ENCODE data around the gene JTB. TPM values are rescaled to one million over a fixed set of nuclear protein-coding genes. Genes with fewer than 3 reads are reported as not detected.
A peak's percentile ranks its signal among the peaks of the same experiment; 100 is the strongest.

JTB gene
- polyA plus RNA-seq, 3 donors = 150 to 391 (median 312) TPM

DNA sequence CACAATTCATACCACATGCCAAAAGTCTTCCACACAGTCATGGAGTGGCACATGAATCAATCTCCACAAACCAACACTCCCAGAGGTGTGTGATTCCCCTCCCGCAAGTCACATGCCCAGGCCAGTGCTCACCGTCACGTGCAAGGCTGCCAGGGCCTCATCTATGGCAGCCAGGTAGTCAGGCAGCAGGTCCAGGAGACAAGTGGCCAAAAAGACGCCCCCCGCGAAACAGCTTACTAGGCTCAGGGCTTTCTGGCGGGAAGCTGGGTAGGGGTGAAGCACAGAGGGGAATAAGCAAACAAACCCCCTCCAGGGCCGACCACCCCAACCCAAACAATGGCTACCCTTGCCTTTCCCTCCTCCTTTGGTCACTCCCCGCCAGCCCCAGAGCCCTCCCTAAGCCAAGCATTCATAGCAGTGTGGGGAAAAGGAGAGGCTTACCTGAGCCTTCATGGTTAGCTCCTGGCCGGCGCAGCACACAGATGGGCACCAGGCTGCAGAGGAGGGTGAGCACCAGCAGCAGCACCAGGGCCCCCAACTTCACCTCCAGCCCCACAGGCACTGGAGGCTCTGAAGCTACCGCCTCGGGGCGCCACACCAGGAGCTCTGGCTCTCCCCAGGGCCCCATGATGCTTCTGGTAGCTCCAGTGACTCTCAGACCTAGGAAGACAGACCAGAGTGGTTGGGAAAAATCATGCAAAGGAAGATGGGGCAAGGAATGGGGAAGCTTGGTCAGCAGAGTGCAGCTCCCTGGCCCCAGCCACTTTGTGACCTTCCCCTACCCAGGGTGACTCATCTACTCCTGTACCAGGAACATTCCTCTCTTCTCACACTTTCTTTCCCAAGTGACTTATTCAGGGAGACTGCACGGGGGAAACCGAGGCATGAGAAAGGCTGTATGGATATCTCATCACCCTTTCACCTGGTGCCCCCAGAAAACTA lies 15.1 kb downstream of the JTB start:
- Mint-ChIP-seq H3K4me3 (peak overlapping the region; percentile 79 to 91), H3K36me3 (peaks cover 17 to 31% of the 10 kb centered on the region in 2 donors), H3K4me1 (peaks cover 65% of the 10 kb centered on the region), H3K9me3 (peaks cover 0 to 4% (median 0%) of the 10 kb centered on the region in 7 donors), H3K27ac (peak overlapping the region; percentile 89 to 98 (median 94)), H3K27me3 (ENCODE audit: low read depth in 3 of 3) (no peaks in the 10 kb centered on the region)
- 61% methylated on average over 5 of the region's 16 CpGs for WGBS (ENCODE audit: insufficient coverage)
- TF ChIP-seq, protein P1, sequence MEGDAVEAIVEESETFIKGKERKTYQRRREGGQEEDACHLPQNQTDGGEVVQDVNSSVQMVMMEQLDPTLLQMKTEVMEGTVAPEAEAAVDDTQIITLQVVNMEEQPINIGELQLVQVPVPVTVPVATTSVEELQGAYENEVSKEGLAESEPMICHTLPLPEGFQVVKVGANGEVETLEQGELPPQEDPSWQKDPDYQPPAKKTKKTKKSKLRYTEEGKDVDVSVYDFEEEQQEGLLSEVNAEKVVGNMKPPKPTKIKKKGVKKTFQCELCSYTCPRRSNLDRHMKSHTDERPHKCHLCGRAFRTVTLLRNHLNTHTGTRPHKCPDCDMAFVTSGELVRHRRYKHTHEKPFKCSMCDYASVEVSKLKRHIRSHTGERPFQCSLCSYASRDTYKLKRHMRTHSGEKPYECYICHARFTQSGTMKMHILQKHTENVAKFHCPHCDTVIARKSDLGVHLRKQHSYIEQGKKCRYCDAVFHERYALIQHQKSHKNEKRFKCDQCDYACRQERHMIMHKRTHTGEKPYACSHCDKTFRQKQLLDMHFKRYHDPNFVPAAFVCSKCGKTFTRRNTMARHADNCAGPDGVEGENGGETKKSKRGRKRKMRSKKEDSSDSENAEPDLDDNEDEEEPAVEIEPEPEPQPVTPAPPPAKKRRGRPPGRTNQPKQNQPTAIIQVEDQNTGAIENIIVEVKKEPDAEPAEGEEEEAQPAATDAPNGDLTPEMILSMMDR (IDR thresholded peaks at IDR 0.05) = no peak
- peaks cover 79% of the 10 kb centered on the region for H3K79me2 ChIP-seq (ENCODE audit: insufficient read depth, low read length)
- peak; percentile 65 to 94 (median 91) for DNase-seq
- H3K27ac ChIP-seq (ENCODE audit: low read depth in 1 of 2, low read length in 2 of 2) = peak overlapping the region; percentile 90 to 95
- H3K27me3 ChIP-seq (ENCODE audit: control insufficient read depth in 2 of 2, insufficient read depth in 2 of 2, low read length in 2 of 2) = no peaks in the 10 kb centered on the region
- H3K4me3 ChIP-seq (replicated peaks in 1 of 3; ENCODE audit: low read depth in 2 of 3, low read length in 3 of 3) = peak overlapping the region; percentile 53 to 91 (median 70)
- H3K4me2 ChIP-seq (replicated peaks; ENCODE audit: extremely low read depth, low read length, poor library complexity, severe bottlenecking) = peak overlapping the region; percentile 82
- H2AFZ ChIP-seq (ENCODE audit: insufficient read depth, low read depth, low read length, poor library complexity, severe bottlenecking) = peak overlapping the region; percentile 85
- peaks cover 10 to 27% of the 10 kb centered on the region in 2 donors for H3K36me3 ChIP-seq (replicated peaks in 1 of 2; ENCODE audit: control insufficient read depth in 1 of 2, insufficient read depth in 2 of 2, low read length in 2 of 2)
- intact Hi-C loops (cut with micrococcal nuclease) = loop anchor here in 1 of 2 donors (2.0 to 5.0 kb wide), 2 partner anchors 16 to 170 kb away; partner anchors contain the start of gene DENND4B
- peaks cover 20% of the 10 kb centered on the region for H4K20me1 ChIP-seq (ENCODE audit: insufficient read depth, low read length)
- H3K4me1 ChIP-seq (ENCODE audit: control insufficient read depth in 1 of 2, insufficient read depth in 2 of 2, low read length in 2 of 2) = peaks cover 62 to 77% of the 10 kb centered on the region in 2 donors
- H3K9me3 ChIP-seq (replicated peaks in 1 of 2; ENCODE audit: control insufficient read depth in 1 of 2, insufficient read depth in 1 of 2, low read length in 2 of 2) = no peaks in the 10 kb centered on the region
- peak overlapping the region; percentile 74 for H3K9ac ChIP-seq (ENCODE audit: insufficient read depth, low read length, poor library complexity, severe bottlenecking)

DNA sequence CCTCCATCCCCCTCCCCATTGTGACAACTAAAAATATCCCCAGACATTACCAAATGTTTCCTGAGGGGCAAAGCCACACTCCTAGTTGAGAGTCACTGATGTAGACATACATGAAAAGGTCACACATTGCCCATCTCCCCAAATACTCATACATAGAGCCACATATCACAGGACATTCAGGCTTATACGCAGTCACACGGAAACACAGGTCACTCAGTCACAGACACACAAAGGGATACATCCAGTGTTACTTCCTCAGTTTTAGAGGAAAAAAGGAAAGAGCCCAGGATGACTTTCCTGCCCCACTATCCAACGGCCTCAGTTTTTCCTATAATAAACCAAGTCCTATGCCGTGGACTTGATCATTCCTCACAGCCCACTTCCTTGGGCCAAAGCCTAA lies 16.1 kb downstream of the JTB start:
- 92% methylated on average over 2 of the region's 4 CpGs for WGBS (ENCODE audit: insufficient coverage)
- H3K27me3 ChIP-seq (ENCODE audit: control insufficient read depth in 2 of 2, insufficient read depth in 2 of 2, low read length in 2 of 2) = no peaks in the 10 kb centered on the region
- H3K4me3 Mint-ChIP-seq = peak overlapping the region; percentile 45 to 91
- no peak overlapping the region for H2AFZ ChIP-seq (ENCODE audit: insufficient read depth, low read depth, low read length, poor library complexity, severe bottlenecking)
- peak overlapping the region in 1 of 2 donors; percentile 90 for H3K27ac ChIP-seq (ENCODE audit: low read depth in 1 of 2, low read length in 2 of 2)
- peak overlapping the region in 1 of 3 experiments; percentile 91 for H3K4me3 ChIP-seq (replicated peaks in 1 of 3; ENCODE audit: low read depth in 2 of 3, low read length in 3 of 3)
- H3K36me3 ChIP-seq (replicated peaks in 1 of 2; ENCODE audit: control insufficient read depth in 1 of 2, insufficient read depth in 2 of 2, low read length in 2 of 2) = peaks cover 10 to 27% of the 10 kb centered on the region in 2 donors
- H3K9me3 Mint-ChIP-seq = peaks cover 0 to 4% (median 0%) of the 10 kb centered on the region in 7 donors
- peaks cover 17 to 31% of the 10 kb centered on the region in 2 donors for H3K36me3 Mint-ChIP-seq
- no peaks in the 10 kb centered on the region for H3K27me3 Mint-ChIP-seq (ENCODE audit: low read depth in 3 of 3)
- peak overlapping the region; percentile 82 for H3K4me2 ChIP-seq (replicated peaks; ENCODE audit: extremely low read depth, low read length, poor library complexity, severe bottlenecking)
- intact Hi-C loops (cut with micrococcal nuclease) = loop anchor here in 1 of 2 donors (5.0 kb wide), 1 partner anchor 169 kb away; no protein-coding TSS in a partner anchor
- H3K27ac Mint-ChIP-seq = peak overlapping the region in 3 of 7 donors; percentile 22 to 96 (median 89)
- TF ChIP-seq, protein P1 (IDR thresholded peaks at IDR 0.05) = no peak
- peaks cover 83% of the 10 kb centered on the region for H3K79me2 ChIP-seq (ENCODE audit: insufficient read depth, low read length)
- peaks cover 68% of the 10 kb centered on the region for H3K4me1 Mint-ChIP-seq
- H4K20me1 ChIP-seq (ENCODE audit: insufficient read depth, low read length) = peaks cover 30% of the 10 kb centered on the region
- no peak overlapping the region for H3K9ac ChIP-seq (ENCODE audit: insufficient read depth, low read length, poor library complexity, severe bottlenecking)
- no peak for DNase-seq
- H3K4me1 ChIP-seq (ENCODE audit: control insufficient read depth in 1 of 2, insufficient read depth in 2 of 2, low read length in 2 of 2) = peaks cover 66 to 79% of the 10 kb centered on the region in 2 donors
- no peaks in the 10 kb centered on the region for H3K9me3 ChIP-seq (replicated peaks in 1 of 2; ENCODE audit: control insufficient read depth in 1 of 2, insufficient read depth in 1 of 2, low read length in 2 of 2)
